Measurements from ENCODE around the gene PFKFB3.

DNA sequence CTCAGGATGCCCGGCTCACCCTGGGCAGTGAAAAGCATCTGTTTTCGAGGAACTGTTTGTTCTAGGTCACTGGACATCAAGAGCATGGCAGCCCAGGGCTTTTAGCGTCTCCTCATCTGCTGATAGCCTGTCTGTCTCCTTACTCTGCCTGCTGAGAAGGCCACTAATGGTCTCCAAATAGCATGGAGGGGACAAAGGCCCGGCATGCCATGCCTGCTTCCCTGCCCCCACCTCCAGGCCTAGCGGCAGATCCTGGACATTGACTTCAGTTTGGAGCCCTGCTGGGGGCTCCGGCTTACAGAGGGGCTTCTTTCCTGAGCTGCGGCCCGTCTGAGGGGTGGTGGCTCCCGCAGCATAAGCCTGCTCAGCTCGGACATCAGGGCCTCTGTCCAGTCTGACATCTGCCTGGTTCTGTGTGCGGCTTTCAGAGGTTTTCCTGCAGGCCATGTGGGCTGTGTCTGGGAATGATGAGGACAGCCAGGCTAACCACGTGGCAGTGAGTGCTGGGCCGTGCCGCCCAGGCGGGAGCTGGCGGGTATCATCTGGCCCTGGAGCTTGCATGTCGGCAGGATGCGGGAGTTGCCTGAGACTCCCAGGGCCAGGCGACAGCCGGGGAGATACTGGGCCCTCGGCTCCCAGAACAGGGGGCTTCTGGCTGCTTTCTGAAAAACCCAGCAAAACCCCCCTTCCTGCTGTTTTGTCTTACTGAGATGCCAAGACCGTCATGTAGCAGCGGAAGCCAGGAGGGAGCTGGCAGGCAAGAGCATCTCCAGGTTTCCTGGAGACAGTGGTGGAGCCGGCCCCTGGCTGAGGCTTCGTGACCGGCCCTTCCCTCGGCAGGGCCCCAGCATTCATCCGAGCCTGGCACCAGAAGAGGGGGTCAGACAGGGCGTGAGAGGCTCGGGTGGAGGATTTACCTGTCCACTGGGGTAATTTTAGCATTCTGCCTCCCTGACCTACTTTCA lies 9.2 kb downstream of the PFKFB3 start:
- TF ChIP-seq, protein P1, sequence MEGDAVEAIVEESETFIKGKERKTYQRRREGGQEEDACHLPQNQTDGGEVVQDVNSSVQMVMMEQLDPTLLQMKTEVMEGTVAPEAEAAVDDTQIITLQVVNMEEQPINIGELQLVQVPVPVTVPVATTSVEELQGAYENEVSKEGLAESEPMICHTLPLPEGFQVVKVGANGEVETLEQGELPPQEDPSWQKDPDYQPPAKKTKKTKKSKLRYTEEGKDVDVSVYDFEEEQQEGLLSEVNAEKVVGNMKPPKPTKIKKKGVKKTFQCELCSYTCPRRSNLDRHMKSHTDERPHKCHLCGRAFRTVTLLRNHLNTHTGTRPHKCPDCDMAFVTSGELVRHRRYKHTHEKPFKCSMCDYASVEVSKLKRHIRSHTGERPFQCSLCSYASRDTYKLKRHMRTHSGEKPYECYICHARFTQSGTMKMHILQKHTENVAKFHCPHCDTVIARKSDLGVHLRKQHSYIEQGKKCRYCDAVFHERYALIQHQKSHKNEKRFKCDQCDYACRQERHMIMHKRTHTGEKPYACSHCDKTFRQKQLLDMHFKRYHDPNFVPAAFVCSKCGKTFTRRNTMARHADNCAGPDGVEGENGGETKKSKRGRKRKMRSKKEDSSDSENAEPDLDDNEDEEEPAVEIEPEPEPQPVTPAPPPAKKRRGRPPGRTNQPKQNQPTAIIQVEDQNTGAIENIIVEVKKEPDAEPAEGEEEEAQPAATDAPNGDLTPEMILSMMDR (IDR thresholded peaks at IDR 0.05) = no peak
- TF ChIP-seq EP300 (IDR thresholded peaks at IDR 0.05) = no peak
